Limb (tissue), 2 donors: ENCODE data around the gene RPLP2.
A peak's percentile ranks its signal among the peaks of the same experiment; 100 is the strongest.

Experiments
- DNase-seq, 2 donors: peaks; one replicate each; pipeline ENCODE4 v3.0.0-alpha.2; 2016; ENCODE audit errors: extremely low spot score in 2 of 2

RPLP2 gene

DNA sequence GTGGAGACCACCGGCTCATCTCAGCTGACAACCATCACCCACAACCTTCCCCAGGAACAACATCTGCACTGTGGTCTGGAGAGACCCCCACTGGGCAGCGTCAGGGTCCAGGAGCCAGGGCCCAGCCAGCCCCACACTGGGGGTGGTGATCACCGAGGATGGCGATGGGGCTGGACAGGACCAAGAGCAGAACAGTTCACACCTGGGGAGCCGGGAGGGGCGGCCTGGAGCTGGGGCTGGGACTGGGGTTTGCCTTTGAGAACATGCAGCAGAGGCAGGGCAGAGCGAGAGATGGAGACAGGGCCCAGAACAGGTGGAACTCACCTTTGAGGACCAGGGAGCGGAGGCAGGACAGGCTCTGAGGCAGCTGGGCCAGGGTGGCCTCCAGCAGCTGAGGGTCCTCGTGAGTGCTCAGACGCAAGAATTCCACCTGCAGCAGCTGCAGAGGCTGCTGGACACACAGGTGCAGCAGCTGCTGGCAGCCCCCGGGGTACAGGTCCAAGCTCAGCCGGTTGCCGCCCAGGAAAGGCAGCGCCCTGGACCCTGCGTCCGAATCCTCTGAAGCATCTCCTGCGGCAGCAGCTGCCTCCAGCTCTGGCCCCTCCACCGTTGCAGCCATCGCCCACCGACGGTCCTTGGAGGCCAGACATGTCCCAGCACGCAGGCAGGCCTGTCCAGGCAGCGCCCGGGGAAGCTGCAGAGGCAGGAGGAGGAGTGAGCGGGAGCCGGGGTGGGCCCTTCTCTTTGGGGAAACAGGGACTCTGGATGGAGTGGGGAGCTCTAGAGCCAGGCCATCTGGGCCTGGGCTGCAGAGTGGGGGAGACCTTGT is 5.8 kb upstream of the RPLP2 start:
- DNase-seq: no peak

- DNase-seq: no peak
These were observed 5.2 kb upstream of the RPLP2 start for GRCh38 chr11:804599-804964.

DNA sequence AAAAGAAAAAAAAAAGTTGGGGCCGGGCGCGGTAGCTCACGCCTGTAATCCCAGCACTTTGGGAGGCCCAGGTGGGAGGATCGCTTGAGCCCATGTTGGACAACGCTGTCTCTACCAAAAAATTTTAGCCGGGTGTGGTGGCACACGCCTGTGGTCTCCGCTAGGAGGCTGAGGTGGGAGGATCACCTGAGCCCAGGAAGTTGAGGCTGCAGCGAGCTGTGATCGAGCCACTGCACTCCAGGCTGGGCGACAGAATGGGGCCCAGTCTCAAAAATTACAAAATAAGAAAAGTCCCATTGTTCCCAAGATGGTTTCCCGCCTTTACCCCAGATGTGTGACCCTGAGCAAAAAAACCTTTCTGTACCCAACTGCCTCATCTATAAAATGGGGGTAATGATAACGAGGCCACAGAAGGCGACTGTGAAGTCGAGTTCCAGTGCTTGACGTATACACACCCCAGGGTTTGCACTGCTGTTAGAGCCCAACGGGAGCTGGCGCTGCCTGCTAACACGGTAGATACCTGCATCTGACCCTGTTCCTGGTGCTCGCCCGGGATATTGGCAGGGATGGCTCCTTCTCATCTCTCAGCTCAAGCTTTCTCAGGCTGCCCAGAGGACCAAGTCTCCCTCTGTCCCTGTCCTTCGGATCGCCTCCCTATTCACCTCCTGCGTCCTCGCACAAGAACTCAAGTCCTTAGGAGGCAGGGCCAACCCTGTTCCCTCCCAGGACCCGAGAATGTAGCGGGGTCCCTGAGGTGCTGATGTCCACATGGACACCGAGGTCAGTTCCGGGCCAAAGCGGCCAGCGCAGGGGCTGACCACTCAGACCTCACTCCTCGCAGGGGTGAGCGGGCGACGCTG is 1.1 kb upstream of the RPLP2 start:
- DNase-seq: no peak

- DNase-seq: no peak
These were observed 337 bp downstream of the RPLP2 start for GRCh38 chr11:810040-810567.

DNA sequence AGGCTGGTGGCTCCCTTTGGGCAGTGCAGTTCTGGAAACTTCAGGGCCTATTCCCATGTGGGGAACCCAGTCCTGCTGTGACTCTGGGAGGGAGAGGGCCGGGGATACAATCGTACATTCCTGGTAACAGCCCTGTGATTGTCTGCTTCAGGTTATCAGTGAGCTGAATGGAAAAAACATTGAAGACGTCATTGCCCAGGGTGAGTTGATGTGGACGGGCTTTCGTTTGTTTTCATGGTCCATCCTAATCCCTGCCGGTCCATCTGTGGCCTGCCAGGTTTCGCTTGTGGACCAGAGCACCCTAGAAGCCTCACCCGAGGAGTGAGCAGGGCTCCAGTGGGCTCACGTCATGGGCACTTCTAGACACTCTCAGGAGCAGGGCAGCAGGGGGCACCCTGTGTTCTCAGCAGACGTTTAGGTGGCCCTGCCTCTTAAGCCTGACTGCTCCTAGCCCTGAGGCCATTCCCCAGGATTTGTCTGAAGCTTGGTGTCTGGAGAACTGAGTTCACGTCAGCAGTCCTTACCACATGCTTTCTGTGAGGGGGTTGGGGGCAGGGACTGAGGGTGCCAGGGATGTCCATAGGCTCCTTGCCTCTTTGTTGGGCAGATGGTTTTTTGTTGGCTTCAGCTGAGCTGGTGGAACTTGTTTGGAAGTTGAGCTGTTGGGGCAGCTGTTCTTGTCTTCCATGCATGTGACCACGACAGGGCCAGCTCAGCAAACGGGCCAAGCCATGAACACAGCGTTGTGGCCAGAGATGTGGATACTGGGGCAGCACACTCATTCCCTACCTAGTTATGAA is 1.9 kb downstream of the RPLP2 start:
- no peak for DNase-seq

GRCh38 chr11:812390-812789 is 2.6 kb downstream of the RPLP2 start:
- DNase-seq: no peak

- no peak for DNase-seq
These were observed 3.3 kb downstream of the RPLP2 start for GRCh38 chr11:813072-813455.

DNA sequence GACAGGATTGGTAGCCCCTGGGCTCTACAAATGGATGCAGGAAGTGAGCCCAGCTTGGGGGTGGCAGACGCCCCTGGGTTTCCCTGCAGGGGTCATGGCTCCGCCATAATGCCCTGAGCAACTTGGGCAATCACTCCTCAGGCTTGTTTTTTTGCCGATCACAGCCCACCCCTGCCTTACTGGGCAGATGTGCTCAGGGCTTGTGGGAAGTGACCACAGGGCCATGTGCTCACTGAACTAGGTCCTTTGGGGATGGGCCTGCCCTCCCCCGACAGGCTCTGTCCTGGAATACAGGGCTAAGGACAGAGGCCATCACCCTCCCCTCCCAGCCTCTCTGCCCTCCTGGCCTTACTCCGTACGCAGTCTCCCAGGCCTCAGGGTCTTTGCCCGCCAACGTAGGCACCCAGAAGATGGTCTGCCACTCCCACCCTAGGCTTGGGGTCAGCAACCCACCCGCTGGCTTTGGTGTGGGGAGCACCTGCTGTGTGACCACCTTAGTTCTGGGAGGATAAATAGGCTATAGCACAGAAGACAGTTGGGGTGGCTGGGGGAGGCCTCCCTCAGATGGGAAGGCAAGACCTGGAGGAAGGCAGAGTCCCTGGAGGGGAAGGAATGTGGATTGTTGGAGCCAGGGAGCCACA is 3.8 kb downstream of the RPLP2 start:
- DNase-seq: no peak

- no peak for DNase-seq
These were observed 6.1 kb downstream of the RPLP2 start for GRCh38 chr11:815675-816432.

DNA sequence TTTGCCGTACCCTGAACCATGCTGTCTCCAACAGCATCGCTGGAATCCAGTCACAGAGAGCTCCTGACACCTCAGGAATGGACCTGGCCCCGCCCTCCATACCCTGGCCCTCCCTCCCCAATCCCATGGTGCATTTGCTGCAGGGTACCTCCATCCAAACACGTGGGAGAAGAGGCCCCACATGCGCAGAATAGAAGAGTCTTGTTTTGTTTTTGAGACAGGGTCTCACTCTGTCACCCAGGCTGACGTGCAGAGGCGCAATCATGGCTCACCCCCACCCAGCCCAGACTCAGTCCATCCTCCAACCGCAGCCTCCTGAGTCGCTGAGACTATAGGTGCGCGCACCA is 6.6 kb downstream of the RPLP2 start:
- no peak for DNase-seq

- DNase-seq: no peak
These were observed 8.8 kb downstream of the RPLP2 start, which contains the start of gene PNPLA2 for GRCh38 chr11:818396-819128. Gene PNPLA2, plus strand, starts transcription at chr11:818914. Its CDS starts 805 bp downstream, at chr11:819719.

- DNase-seq: peak; percentile 90 to 93
These were observed 9.6 kb downstream of the RPLP2 start for GRCh38 chr11:819129-819931.

- DNase-seq: no peak
These were observed 10.3 kb downstream of the RPLP2 start for GRCh38 chr11:819943-820649.

GRCh38 chr11:820655-821511 is 11.1 kb downstream of the RPLP2 start:
- no peak for DNase-seq

- DNase-seq: no peak
These were observed 12.0 kb downstream of the RPLP2 start for GRCh38 chr11:821512-822371.
